Loucy (cell line): ENCODE measurements around the gene SIGLEC11.

Experiments
- EZH2phosphoT487 ChIP-seq: fragments of 200-600 bp; IDR thresholded peaks from 2 replicates; pipeline ENCODE4 v1.6.1; 2018; ENCODE audit warnings: antibody characterized with exemption, mild to moderate bottlenecking, moderate library complexity, borderline replicate concordance
- TF ChIP-seq, protein P1 (sequence below): fragments of 200-600 bp; sonication (generic); conservative IDR thresholded peaks from 2 replicates; pipeline ENCODE4 v1.5.1; 2014; ENCODE audit warnings: mild to moderate bottlenecking, antibody characterized with exemption, low read length

DNA sequence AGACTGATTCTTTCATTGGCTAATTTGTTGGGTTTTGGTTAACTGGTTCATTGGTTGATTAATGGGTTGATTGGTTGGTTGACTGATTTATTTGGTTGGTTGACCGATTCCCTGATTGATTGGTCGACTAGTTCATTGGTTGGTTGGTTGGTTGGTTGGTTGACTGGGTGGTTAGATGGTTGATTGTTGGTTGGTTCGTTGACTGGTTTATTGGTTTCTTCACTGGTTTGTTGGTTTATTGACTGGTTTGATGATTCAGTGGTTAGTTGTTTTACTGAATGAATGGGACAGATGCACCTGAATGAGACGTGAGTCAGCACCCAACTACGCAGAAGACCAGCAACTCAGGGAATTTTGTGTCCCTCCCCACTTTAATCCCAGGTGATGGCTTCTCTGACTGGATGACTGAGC, 28.9 kb downstream of the SIGLEC11 start:
- TF ChIP-seq, protein P1, sequence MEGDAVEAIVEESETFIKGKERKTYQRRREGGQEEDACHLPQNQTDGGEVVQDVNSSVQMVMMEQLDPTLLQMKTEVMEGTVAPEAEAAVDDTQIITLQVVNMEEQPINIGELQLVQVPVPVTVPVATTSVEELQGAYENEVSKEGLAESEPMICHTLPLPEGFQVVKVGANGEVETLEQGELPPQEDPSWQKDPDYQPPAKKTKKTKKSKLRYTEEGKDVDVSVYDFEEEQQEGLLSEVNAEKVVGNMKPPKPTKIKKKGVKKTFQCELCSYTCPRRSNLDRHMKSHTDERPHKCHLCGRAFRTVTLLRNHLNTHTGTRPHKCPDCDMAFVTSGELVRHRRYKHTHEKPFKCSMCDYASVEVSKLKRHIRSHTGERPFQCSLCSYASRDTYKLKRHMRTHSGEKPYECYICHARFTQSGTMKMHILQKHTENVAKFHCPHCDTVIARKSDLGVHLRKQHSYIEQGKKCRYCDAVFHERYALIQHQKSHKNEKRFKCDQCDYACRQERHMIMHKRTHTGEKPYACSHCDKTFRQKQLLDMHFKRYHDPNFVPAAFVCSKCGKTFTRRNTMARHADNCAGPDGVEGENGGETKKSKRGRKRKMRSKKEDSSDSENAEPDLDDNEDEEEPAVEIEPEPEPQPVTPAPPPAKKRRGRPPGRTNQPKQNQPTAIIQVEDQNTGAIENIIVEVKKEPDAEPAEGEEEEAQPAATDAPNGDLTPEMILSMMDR: no peak
- no peak for TF ChIP-seq EZH2phosphoT487
